Measurements from ENCODE around the gene SNTG2. TPM values are rescaled to one million over a fixed set of nuclear protein-coding genes. Genes with fewer than 3 reads are reported as not detected.

The SNTG2 gene
- total and polyA plus RNA-seq, 12 donors, result 0.39 to 2.8 (median 1.0) TPM; not detected in 1

DNA sequence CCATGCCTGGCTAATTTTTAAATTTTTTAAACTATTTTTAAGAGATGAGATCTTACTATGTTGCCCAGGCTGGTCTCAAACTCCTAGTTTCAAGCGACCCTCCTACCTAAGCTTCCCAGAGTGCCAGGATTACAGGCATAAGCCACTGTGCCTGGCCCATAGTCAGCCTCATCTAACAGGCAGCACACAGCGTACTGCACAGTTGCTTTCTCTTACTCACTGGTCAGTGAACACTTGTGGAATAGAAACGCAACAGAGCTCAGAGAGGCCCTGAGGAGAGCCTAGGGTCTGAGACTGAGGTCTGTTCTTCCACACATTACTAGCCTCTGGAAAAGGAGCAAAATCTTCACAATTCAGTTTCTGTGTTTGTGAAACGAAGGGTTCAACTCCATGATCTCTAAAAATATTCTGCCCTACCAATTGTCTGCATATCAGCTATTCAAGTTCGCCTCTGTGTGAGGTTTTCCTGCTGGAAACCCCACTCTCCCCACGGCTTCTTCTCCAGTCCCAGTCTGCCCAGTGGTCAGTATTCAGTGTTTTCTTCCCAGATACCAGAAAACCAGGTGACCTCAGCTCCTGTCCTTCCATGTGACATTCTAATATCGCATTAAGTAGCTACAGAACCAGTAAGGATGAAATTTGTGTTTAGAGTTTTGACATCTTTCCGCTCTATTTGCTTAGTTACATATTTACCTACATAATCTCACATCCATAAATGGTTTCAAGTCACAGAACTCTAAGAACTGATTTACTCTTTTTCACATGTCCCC lies 26.6 kb upstream of the SNTG2 start:
- DNase-seq (no peak), ATAC-seq (no peak)
- Histone ChIP-seq H3K36me3 (no peaks in the 10 kb centered on the region), H3K9me3 (no peaks in the 10 kb centered on the region), H3K27ac (no peak overlapping the region), H3K4me1 (no peaks in the 10 kb centered on the region), H3K4me3 (no peak overlapping the region), H3K27me3 (peaks cover 0 to 35% (median 14%) of the 10 kb centered on the region in 7 donors)
- intact Hi-C loops (cut with DNase I), result no loop called here
- TF ChIP-seq, protein P1, sequence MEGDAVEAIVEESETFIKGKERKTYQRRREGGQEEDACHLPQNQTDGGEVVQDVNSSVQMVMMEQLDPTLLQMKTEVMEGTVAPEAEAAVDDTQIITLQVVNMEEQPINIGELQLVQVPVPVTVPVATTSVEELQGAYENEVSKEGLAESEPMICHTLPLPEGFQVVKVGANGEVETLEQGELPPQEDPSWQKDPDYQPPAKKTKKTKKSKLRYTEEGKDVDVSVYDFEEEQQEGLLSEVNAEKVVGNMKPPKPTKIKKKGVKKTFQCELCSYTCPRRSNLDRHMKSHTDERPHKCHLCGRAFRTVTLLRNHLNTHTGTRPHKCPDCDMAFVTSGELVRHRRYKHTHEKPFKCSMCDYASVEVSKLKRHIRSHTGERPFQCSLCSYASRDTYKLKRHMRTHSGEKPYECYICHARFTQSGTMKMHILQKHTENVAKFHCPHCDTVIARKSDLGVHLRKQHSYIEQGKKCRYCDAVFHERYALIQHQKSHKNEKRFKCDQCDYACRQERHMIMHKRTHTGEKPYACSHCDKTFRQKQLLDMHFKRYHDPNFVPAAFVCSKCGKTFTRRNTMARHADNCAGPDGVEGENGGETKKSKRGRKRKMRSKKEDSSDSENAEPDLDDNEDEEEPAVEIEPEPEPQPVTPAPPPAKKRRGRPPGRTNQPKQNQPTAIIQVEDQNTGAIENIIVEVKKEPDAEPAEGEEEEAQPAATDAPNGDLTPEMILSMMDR (IDR thresholded peaks at IDR 0.05), result no peak
- WGBS, 2 donors, result 70 to 76% methylated on average over 8 of the region's 8 CpGs

DNA sequence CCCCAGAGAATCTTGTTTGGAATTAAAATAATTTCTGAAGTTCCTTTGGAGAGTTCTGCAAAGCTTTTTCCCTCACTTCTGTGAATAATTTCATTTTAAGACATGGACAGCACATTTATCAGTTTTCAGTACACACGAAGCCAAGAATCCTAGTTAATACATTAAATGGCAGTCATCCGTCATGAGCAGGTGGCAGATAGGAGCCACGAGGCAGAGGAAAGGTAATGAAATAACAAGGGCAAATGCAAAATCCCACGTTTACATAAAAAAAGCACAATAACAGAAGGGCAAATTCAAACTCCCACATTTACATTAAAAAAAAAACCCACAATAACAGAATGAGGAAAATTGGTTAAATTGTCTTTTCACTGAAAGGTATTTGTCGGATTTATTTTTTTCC lies 25.9 kb upstream of the SNTG2 start:
- H3K4me1 ChIP-seq, result no peaks in the 10 kb centered on the region
- WGBS, 2 donors, result 64 to 70% methylated on average over 5 of the region's 5 CpGs
- H3K27ac ChIP-seq, result no peak overlapping the region
- peaks cover 0 to 35% (median 14%) of the 10 kb centered on the region in 7 donors for H3K27me3 ChIP-seq
- H3K36me3 ChIP-seq, result no peaks in the 10 kb centered on the region
- TF ChIP-seq, protein P1 (IDR thresholded peaks at IDR 0.05), result no peak
- H3K4me3 ChIP-seq, result no peak overlapping the region
- DNase-seq (no peak), ATAC-seq (no peak)
- intact Hi-C loops (cut with DNase I), result no loop called here
- H3K9me3 ChIP-seq, result no peaks in the 10 kb centered on the region

DNA sequence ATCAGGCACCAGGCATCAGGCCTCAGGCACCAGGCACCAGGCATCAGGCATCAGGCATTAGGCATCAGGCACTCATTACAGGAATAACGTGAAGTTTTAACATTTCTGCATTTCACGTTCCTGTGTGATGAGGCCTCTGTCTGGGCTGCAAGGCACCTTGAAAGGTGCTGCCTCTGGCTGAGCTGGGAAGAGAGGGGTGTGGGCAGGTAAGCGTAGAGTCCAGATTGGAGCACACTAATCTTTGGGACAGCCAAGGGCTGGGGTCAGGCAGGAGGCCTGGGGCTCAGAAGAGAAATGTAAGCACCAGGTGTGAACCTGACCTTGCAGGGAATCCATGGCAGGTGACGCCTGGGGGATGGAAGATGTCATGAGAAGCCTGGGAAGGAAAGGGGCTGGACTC lies 25.3 kb upstream of the SNTG2 start:
- intact Hi-C loops (cut with DNase I), result no loop called here
- Histone ChIP-seq H3K36me3 (no peaks in the 10 kb centered on the region), H3K9me3 (no peaks in the 10 kb centered on the region), H3K4me3 (no peak overlapping the region), H3K27me3 (peaks cover 0 to 29% (median 10%) of the 10 kb centered on the region in 7 donors), H3K4me1 (no peaks in the 10 kb centered on the region), H3K27ac (no peak overlapping the region)
- DNase-seq (no peak), ATAC-seq (no peak)
- WGBS, 2 donors, result 76 to 81% methylated on average over 4 of the region's 4 CpGs
- TF ChIP-seq, protein P1 (IDR thresholded peaks at IDR 0.05), result no peak

DNA sequence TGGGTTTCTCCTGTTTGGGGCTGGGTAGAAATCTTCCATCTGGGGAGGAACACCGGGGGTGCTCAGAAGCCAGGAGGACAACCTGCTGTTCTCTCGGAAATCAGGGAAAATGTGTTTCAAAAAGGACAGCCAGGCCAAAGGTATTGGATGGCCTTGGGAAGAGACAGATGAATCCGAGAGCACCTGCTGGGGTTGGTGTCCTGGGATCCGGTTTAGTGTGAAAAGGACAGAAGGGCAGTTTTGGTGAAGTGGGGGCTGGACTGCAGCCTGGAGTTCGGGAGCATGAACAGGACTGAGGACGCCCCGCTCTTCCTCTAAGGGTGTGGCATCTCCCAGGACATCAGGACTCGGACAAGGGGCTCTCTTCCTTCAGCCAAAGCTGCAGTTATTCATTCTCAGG lies 24.9 kb upstream of the SNTG2 start:
- TF ChIP-seq, protein P1 (IDR thresholded peaks at IDR 0.05), result no peak
- Histone ChIP-seq H3K4me3 (no peak overlapping the region), H3K27ac (no peak overlapping the region), H3K9me3 (no peaks in the 10 kb centered on the region), H3K4me1 (no peaks in the 10 kb centered on the region), H3K27me3 (peaks cover 0 to 25% (median 8%) of the 10 kb centered on the region in 7 donors), H3K36me3 (no peaks in the 10 kb centered on the region)
- 77 to 82% methylated on average over 8 of the region's 8 CpGs for WGBS, 2 donors
- ATAC-seq, result no peak
- intact Hi-C loops (cut with DNase I), result no loop called here
- DNase-seq, result no peak
